HepG2 (cell line): ENCODE measurements around the gene ACAT2. TPM values are rescaled to one million over a fixed set of nuclear protein-coding genes. Genes with fewer than 3 reads are reported as not detected.

Experiments used
- FOSL2 ChIP-seq: sonication (generic); formaldehyde crosslinking; IDR thresholded peaks from 2 replicates; pipeline ENCODE4 v1.4.0; 2020; ENCODE audit warnings: missing genetic modification reagents
- KMT2B ChIP-seq: IDR thresholded peaks from 2 replicates; pipeline ENCODE4 v1.6.1; 2016; ENCODE audit warnings: missing genetic modification reagents, missing compliant biosample characterization
- MTA3 ChIP-seq: sonication (generic); formaldehyde crosslinking; IDR thresholded peaks from 2 replicates; pipeline ENCODE4 v1.4.0; 2020; ENCODE audit warnings: missing genetic modification reagents
- NFIB ChIP-seq: sonication (generic); formaldehyde crosslinking; IDR thresholded peaks from 2 replicates; pipeline ENCODE4 v1.9.0; 2021; ENCODE audit warnings: missing genetic modification reagents, mild to moderate bottlenecking, borderline replicate concordance
- YEATS4 ChIP-seq: sonication (generic); formaldehyde crosslinking; IDR thresholded peaks from 2 replicates; pipeline ENCODE4 v1.4.0; 2020; ENCODE audit warnings: missing genetic modification reagents, borderline replicate concordance
- ZBTB1 ChIP-seq: sonication (generic); formaldehyde crosslinking; IDR thresholded peaks from 2 replicates; pipeline ENCODE4 v1.4.0; 2020; ENCODE audit warnings: missing genetic modification reagents, borderline replicate concordance
- ZNF263 ChIP-seq: sonication (generic); formaldehyde crosslinking; IDR thresholded peaks from 2 replicates; pipeline ENCODE4 v1.4.0; 2020; ENCODE audit warnings: missing genetic modification reagents
- ZNF780A ChIP-seq: sonication (generic); formaldehyde crosslinking; IDR thresholded peaks from 2 replicates; pipeline ENCODE4 v1.8.0; 2022; ENCODE audit warnings: mild to moderate bottlenecking, missing genetic modification reagents, moderate library complexity
- ZNF83 ChIP-seq: sonication (generic); formaldehyde crosslinking; IDR thresholded peaks from 2 replicates; pipeline ENCODE4 v1.4.0; 2020; ENCODE audit warnings: missing genetic modification reagents, mild to moderate bottlenecking, borderline replicate concordance
- polyA plus RNA-seq, 8 experiments: library from polyadenylated mRNA; depleted of rRNA in 3 of 8; stranded (reverse) in 7 of 8; unstranded in 1 of 8; fragments of >200 nt; fragmentation: Illumina TruSeq in 4 of 8; extraction: Trizol in 4 of 8; gene quantifications; 2 replicates each; pipeline versions ENCODE4 v1.2.1 to v1.2.3, GENCODE V29; 2011 to 2016; ENCODE audit warnings: low read depth in 4 of 8, missing spikeins in 1 of 8, mixed read lengths in 1 of 8; ENCODE audit not compliant: insufficient read depth in 1 of 8
- total RNA-seq, 5 experiments: library from RNA; depleted of rRNA; stranded (reverse); fragments of >200 nt; fragmentation: Illumina TruSeq; extraction: Trizol; gene quantifications; 2 replicates each; pipeline ENCODE4 v1.2.3, GENCODE V29; 2016; ENCODE audit warnings: low read depth in 1 of 5
- TF ChIP-seq, protein P1 (sequence below): sonication (generic); formaldehyde crosslinking; IDR thresholded peaks from 2 replicates; pipeline ENCODE4 v1.5.1; 2020; ENCODE audit warnings: mild to moderate bottlenecking, missing genetic modification reagents, borderline replicate concordance
- TF ChIP-seq, protein P2 (sequence below): sonication (generic); formaldehyde crosslinking; IDR thresholded peaks from 2 replicates; pipeline ENCODE4 v1.5.0; 2020; ENCODE audit warnings: missing genetic modification reagents
- TF ChIP-seq, protein P3 (sequence below), 2 experiments: sonication (generic) in 1 of 2; formaldehyde crosslinking in 1 of 2; IDR thresholded peaks; 2 replicates each; pipeline versions ENCODE4 v1.6.1 to v1.9.0; 2014 to 2022; ENCODE audit warnings: antibody characterized with exemption in 1 of 2, borderline replicate concordance in 1 of 2, inconsistent platforms in 1 of 2, low read depth in 1 of 2, missing genetic modification reagents in 1 of 2
- TF ChIP-seq, protein P4 (sequence below): sonication (generic); formaldehyde crosslinking; IDR thresholded peaks from 2 replicates; pipeline ENCODE4 v1.5.0; 2020; ENCODE audit warnings: mild to moderate bottlenecking, missing genetic modification reagents, borderline replicate concordance

ACAT2 gene
- total and polyA plus RNA-seq, 2 of the 13 experiments (the other 11 are each of a cell fraction or from before 2014, with no cell fraction given), result 121 to 534 TPM

DNA sequence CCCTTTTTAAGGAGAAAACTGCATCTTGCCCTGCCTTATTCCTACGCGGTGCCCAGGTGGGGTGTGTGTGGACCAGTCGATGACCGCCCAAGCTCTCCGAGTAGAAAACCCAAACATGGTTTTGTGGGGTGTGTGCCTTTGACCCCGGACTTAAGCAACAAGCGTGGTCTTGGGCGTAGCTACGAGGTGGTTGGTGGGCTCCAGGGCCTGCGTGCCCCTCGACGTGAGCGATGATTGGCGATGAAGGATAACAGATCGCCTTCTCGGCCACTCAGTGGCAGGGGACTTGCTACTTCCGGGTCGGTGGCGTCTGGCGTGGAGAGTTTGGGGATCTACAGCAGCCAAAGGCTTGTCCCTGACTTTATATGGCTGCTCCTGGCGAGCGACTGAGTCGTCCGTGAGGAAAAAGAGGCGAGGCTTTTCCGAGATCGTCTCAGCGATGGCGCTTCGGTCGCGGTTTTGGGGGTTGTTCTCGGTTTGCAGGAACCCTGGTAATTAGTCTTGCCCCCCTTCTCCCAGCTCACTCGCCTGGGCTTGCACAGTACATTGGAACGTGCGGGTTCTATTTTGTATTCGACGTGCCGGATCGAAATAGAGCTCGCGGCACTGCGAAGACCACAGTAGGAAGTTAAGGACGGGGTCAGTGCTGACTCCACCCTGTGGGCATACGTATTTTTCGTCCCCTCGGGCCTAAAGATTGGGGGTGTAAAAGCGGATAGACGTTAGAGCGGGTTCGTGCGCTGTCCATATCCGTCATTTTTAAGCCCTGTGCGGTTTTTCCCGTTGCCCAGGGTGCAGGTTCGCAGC lies 28.5 kb downstream of the ACAT2 start, which contains the start of gene MRPL18 (continued):
- TF ChIP-seq, protein P1, sequence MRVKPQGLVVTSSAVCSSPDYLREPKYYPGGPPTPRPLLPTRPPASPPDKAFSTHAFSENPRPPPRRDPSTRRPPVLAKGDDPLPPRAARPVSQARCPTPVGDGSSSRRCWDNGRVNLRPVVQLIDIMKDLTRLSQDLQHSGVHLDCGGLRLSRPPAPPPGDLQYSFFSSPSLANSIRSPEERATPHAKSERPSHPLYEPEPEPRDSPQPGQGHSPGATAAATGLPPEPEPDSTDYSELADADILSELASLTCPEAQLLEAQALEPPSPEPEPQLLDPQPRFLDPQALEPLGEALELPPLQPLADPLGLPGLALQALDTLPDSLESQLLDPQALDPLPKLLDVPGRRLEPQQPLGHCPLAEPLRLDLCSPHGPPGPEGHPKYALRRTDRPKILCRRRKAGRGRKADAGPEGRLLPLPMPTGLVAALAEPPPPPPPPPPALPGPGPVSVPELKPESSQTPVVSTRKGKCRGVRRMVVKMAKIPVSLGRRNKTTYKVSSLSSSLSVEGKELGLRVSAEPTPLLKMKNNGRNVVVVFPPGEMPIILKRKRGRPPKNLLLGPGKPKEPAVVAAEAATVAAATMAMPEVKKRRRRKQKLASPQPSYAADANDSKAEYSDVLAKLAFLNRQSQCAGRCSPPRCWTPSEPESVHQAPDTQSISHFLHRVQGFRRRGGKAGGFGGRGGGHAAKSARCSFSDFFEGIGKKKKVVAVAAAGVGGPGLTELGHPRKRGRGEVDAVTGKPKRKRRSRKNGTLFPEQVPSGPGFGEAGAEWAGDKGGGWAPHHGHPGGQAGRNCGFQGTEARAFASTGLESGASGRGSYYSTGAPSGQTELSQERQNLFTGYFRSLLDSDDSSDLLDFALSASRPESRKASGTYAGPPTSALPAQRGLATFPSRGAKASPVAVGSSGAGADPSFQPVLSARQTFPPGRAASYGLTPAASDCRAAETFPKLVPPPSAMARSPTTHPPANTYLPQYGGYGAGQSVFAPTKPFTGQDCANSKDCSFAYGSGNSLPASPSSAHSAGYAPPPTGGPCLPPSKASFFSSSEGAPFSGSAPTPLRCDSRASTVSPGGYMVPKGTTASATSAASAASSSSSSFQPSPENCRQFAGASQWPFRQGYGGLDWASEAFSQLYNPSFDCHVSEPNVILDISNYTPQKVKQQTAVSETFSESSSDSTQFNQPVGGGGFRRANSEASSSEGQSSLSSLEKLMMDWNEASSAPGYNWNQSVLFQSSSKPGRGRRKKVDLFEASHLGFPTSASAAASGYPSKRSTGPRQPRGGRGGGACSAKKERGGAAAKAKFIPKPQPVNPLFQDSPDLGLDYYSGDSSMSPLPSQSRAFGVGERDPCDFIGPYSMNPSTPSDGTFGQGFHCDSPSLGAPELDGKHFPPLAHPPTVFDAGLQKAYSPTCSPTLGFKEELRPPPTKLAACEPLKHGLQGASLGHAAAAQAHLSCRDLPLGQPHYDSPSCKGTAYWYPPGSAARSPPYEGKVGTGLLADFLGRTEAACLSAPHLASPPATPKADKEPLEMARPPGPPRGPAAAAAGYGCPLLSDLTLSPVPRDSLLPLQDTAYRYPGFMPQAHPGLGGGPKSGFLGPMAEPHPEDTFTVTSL, result no peak
- peak; percentile 54 for TF ChIP-seq YEATS4 (CRISPR knock-in tag)
- TF ChIP-seq MTA3 (CRISPR knock-in tag), result no peak
- TF ChIP-seq, protein P2, sequence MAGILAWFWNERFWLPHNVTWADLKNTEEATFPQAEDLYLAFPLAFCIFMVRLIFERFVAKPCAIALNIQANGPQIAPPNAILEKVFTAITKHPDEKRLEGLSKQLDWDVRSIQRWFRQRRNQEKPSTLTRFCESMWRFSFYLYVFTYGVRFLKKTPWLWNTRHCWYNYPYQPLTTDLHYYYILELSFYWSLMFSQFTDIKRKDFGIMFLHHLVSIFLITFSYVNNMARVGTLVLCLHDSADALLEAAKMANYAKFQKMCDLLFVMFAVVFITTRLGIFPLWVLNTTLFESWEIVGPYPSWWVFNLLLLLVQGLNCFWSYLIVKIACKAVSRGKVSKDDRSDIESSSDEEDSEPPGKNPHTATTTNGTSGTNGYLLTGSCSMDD (CRISPR knock-in tag), result peak; percentile 50; the same call in 1 of the 2 replicates
- TF ChIP-seq ZBTB1 (CRISPR knock-in tag), result no peak
- TF ChIP-seq NFIB, result no peak
- TF ChIP-seq, protein P3, sequence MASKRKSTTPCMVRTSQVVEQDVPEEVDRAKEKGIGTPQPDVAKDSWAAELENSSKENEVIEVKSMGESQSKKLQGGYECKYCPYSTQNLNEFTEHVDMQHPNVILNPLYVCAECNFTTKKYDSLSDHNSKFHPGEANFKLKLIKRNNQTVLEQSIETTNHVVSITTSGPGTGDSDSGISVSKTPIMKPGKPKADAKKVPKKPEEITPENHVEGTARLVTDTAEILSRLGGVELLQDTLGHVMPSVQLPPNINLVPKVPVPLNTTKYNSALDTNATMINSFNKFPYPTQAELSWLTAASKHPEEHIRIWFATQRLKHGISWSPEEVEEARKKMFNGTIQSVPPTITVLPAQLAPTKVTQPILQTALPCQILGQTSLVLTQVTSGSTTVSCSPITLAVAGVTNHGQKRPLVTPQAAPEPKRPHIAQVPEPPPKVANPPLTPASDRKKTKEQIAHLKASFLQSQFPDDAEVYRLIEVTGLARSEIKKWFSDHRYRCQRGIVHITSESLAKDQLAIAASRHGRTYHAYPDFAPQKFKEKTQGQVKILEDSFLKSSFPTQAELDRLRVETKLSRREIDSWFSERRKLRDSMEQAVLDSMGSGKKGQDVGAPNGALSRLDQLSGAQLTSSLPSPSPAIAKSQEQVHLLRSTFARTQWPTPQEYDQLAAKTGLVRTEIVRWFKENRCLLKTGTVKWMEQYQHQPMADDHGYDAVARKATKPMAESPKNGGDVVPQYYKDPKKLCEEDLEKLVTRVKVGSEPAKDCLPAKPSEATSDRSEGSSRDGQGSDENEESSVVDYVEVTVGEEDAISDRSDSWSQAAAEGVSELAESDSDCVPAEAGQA (IDR thresholded peaks at IDR 0.05; ENCODE audit: low read depth), result no peak
- TF ChIP-seq, protein P3 (CRISPR knock-in tag; IDR thresholded peaks at IDR 0.05; ENCODE audit: borderline replicate concordance), result 0 out of 2 replicates have a peak, but pooled peaks have one; percentile 43
- TF ChIP-seq ZNF83 (CRISPR knock-in tag), result no peak
- TF ChIP-seq KMT2B (CRISPR knock-in tag), result peak; percentile 58; the same call in 1 of the 2 replicates
- TF ChIP-seq ZNF780A (CRISPR knock-in tag), result no peak
- TF ChIP-seq FOSL2, result no peak
- TF ChIP-seq, protein P4, sequence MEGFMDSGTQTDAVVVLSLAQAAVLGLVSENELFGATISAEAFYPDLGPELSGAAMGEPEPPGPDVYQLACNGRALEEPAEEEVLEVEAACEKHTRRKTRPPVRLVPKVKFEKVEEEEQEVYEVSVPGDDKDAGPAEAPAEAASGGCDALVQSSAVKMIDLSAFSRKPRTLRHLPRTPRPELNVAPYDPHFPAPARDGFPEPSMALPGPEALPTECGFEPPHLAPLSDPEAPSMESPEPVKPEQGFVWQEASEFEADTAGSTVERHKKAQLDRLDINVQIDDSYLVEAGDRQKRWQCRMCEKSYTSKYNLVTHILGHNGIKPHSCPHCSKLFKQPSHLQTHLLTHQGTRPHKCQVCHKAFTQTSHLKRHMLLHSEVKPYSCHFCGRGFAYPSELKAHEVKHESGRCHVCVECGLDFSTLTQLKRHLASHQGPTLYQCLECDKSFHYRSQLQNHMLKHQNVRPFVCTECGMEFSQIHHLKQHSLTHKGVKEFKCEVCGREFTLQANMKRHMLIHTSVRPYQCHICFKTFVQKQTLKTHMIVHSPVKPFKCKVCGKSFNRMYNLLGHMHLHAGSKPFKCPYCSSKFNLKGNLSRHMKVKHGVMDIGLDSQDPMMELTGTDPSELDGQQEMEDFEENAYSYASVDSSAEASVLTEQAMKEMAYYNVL (CRISPR knock-in tag), result no peak
- no peak for TF ChIP-seq ZNF263
